ENCODE measurements around the gene VWA8.

VWA8 gene

GRCh38 chr13:41608111-41608838 lies 352.6 kb downstream of the VWA8 start:
- Histone ChIP-seq H3K4me1 (ENCODE audit: low read depth, poor library complexity, severe bottlenecking) (no peaks in the 10 kb centered on the region), H3K4me3 (IDR thresholded peaks at IDR 0.05; ENCODE audit: insufficient read depth, low read depth, low read length) (no peak overlapping the region), H2AFZ (ENCODE audit: low read depth) (no peak overlapping the region), H3K79me2 (ENCODE audit: insufficient read depth, low read depth) (no peaks in the 10 kb centered on the region), H3K4me2 (no peak overlapping the region), H3K9ac (no peak overlapping the region), H4K20me1 (ENCODE audit: insufficient read depth) (no peaks in the 10 kb centered on the region), H3K27me3 (ENCODE audit: insufficient read depth, low read depth) (no peaks in the 10 kb centered on the region), H3K36me3 (ENCODE audit: insufficient read depth) (no peaks in the 10 kb centered on the region), H3K27ac (no peak overlapping the region)
- no peak for TF ChIP-seq CTCF (conservative IDR thresholded peaks at IDR 0.05; ENCODE audit: low read depth, low read length)

- Histone ChIP-seq H3K27ac (no peak overlapping the region), H3K36me3 (ENCODE audit: insufficient read depth) (no peaks in the 10 kb centered on the region), H3K4me2 (no peak overlapping the region), H3K4me1 (ENCODE audit: low read depth, poor library complexity, severe bottlenecking) (no peaks in the 10 kb centered on the region), H3K4me3 (IDR thresholded peaks at IDR 0.05; ENCODE audit: insufficient read depth, low read depth, low read length) (no peak overlapping the region), H3K79me2 (ENCODE audit: insufficient read depth, low read depth) (no peaks in the 10 kb centered on the region), H4K20me1 (ENCODE audit: insufficient read depth) (no peaks in the 10 kb centered on the region), H2AFZ (ENCODE audit: low read depth) (no peak overlapping the region), H3K9ac (no peak overlapping the region), H3K27me3 (ENCODE audit: insufficient read depth, low read depth) (no peaks in the 10 kb centered on the region)
- no peak for TF ChIP-seq CTCF (conservative IDR thresholded peaks at IDR 0.05; ENCODE audit: low read depth, low read length)
These were observed 354.3 kb downstream of the VWA8 start for GRCh38 chr13:41606646-41607045.

GRCh38 chr13:41605319-41606285 lies 355.3 kb downstream of the VWA8 start:
- Histone ChIP-seq H3K4me2 (no peak overlapping the region), H3K4me3 (IDR thresholded peaks at IDR 0.05; ENCODE audit: insufficient read depth, low read depth, low read length) (no peak overlapping the region), H4K20me1 (ENCODE audit: insufficient read depth) (no peaks in the 10 kb centered on the region), H3K4me1 (ENCODE audit: low read depth, poor library complexity, severe bottlenecking) (no peaks in the 10 kb centered on the region), H3K27me3 (ENCODE audit: insufficient read depth, low read depth) (no peaks in the 10 kb centered on the region), H3K27ac (no peak overlapping the region), H2AFZ (ENCODE audit: low read depth) (no peak overlapping the region), H3K79me2 (ENCODE audit: insufficient read depth, low read depth) (no peaks in the 10 kb centered on the region), H3K36me3 (ENCODE audit: insufficient read depth) (no peaks in the 10 kb centered on the region), H3K9ac (no peak overlapping the region)
- TF ChIP-seq CTCF (conservative IDR thresholded peaks at IDR 0.05; ENCODE audit: low read depth, low read length): no peak

- no peak overlapping the region for H3K9ac ChIP-seq
These were observed 357.0 kb downstream of the VWA8 start for GRCh38 chr13:41603917-41604316.

More at GRCh38 chr13:41603917-41604316, 357.0 kb downstream of the VWA8 start:
- Histone ChIP-seq H2AFZ (ENCODE audit: low read depth) (no peak overlapping the region), H3K4me2 (no peak overlapping the region), H3K27me3 (ENCODE audit: insufficient read depth, low read depth) (no peaks in the 10 kb centered on the region), H3K4me3 (IDR thresholded peaks at IDR 0.05; ENCODE audit: insufficient read depth, low read depth, low read length) (no peak overlapping the region), H4K20me1 (ENCODE audit: insufficient read depth) (no peaks in the 10 kb centered on the region), H3K27ac (no peak overlapping the region), H3K4me1 (ENCODE audit: low read depth, poor library complexity, severe bottlenecking) (no peaks in the 10 kb centered on the region), H3K79me2 (ENCODE audit: insufficient read depth, low read depth) (no peaks in the 10 kb centered on the region), H3K36me3 (ENCODE audit: insufficient read depth) (no peaks in the 10 kb centered on the region)
- no peak for TF ChIP-seq CTCF (conservative IDR thresholded peaks at IDR 0.05; ENCODE audit: low read depth, low read length)

Data from KMS-11 (cell line).